Panc1 (cell line): ENCODE measurements around the gene MARK3. TPM values are rescaled to one million over a fixed set of nuclear protein-coding genes. Genes with fewer than 3 reads are reported as not detected.

Experiments
- ATAC-seq: fragments of 200-7000 bp; cut with Tn5 transposase; 2 replicates; pipeline ENCODE4 v1.9.1; 2020; ENCODE audit warnings: mild to moderate bottlenecking, moderate library complexity
- BruUV-seq: library from RNA; stranded (reverse); fragments of 400-500 nt; replicated peaks from 2 replicates; lab custom pipeline; 2021; lab: Mats Ljungman, UMichigan
- CTCF ChIA-PET: fragments of 300-600 bp; sonication (Branson Sonifier 250); formaldehyde crosslinking; loops from one replicate; lab custom pipeline; 2022; ENCODE audit warnings: antibody characterized with exemption; lab: Charles Lee
- POLR2A ChIA-PET: fragments of 300-600 bp; sonication (Branson Sonifier 250); formaldehyde crosslinking; loops from one replicate; lab custom pipeline; 2022; ENCODE audit warnings: antibody characterized with exemption; lab: Charles Lee
- DNase-seq: peaks from one replicate; pipeline ENCODE4 v3.0.0-alpha.2; 2010; ENCODE audit warnings: low read depth, low spot score
- H3K27ac ChIP-seq: 2 replicates; pipeline ENCODE4 v1.5.1; 2011; ENCODE audit warnings: mild to moderate bottlenecking, low read length, inconsistent platforms
- H3K27me3 ChIP-seq: fragments of 200-500 bp; sonication (Bioruptor generic); 2 replicates; pipeline ENCODE4 v1.6.0; 2014; ENCODE audit warnings: low read length, inconsistent platforms; ENCODE audit not compliant: control insufficient read depth, insufficient read depth
- H3K36me3 ChIP-seq: fragments of 200-500 bp; sonication (Bioruptor generic); 2 replicates; pipeline ENCODE4 v1.5.1; 2014; ENCODE audit warnings: inconsistent platforms, mild to moderate bottlenecking, low read length, moderate library complexity; ENCODE audit not compliant: control insufficient read depth, insufficient read depth
- H3K4me1 ChIP-seq: 2 replicates; pipeline ENCODE4 v1.5.1; 2011; ENCODE audit warnings: inconsistent platforms, mild to moderate bottlenecking, low read length, moderate library complexity; ENCODE audit not compliant: control insufficient read depth, insufficient read depth
- H3K4me3 ChIP-seq, 2 experiments: 2 replicates each; pipeline ENCODE4 v1.5.1; 2011 to 2012; ENCODE audit warnings: low read depth in 2 of 2, low read length in 2 of 2, mild to moderate bottlenecking in 2 of 2, inconsistent platforms in 1 of 2, moderate library complexity in 1 of 2
- H3K9me3 ChIP-seq: fragments of 200-500 bp; sonication (Bioruptor generic); 2 replicates; pipeline ENCODE4 v1.5.1; 2014; ENCODE audit warnings: low read depth, mild to moderate bottlenecking, inconsistent platforms, low read length, moderate library complexity; ENCODE audit not compliant: control insufficient read depth, insufficient read depth
- CTCF ChIP-seq: fragments of 450-650 bp; IDR thresholded peaks from 2 replicates; pipeline ENCODE4 v1.5.1; 2017; ENCODE audit warnings: mild to moderate bottlenecking
- POLR2AphosphoS5 ChIP-seq: IDR thresholded peaks from 2 replicates; pipeline ENCODE4 v1.6.1; 2012; ENCODE audit warnings: mild to moderate bottlenecking, low read depth, low read length, moderate library complexity
- REST ChIP-seq, 2 experiments: IDR thresholded peaks; 2 replicates each; pipeline ENCODE4 v1.6.1; 2011 to 2012; ENCODE audit warnings: low read depth in 2 of 2, control low read depth in 1 of 2, low read length in 1 of 2, mild to moderate bottlenecking in 1 of 2, moderate library complexity in 1 of 2; ENCODE audit not compliant: insufficient read depth in 1 of 2
- SIN3A ChIP-seq: IDR thresholded peaks from 2 replicates; pipeline ENCODE4 v1.6.1; 2012; ENCODE audit warnings: low read depth, mild to moderate bottlenecking, low read length, moderate library complexity, borderline replicate concordance; ENCODE audit not compliant: insufficient read depth
- TCF7L2 ChIP-seq: IDR thresholded peaks from 2 replicates; pipeline ENCODE4 v1.6.1; 2011; ENCODE audit warnings: mild to moderate bottlenecking, low read depth, low read length, inconsistent platforms
- in situ Hi-C: cut with HindIII; loops from 2 replicates; pipeline ENCODE4 v1.10.0; 2016; ENCODE audit warnings: low sequenced_read_pairs, low pct_unique_long_range_greater_than_20kb
- intact Hi-C: fragments of 100-400 bp; cut with micrococcal nuclease; formaldehyde crosslinking; loops from one replicate; pipeline ENCODE4 v1.10.0; 2022; ENCODE audit not compliant: unreplicated experiment
- total RNA-seq: library from RNA; stranded (reverse); gene quantifications from one replicate; pipeline ENCODE4 v1.2.1, GENCODE V29; 2021; ENCODE audit not compliant: unreplicated experiment

Gene MARK3
- total RNA-seq, 1 experiment from 2014 or later = 56.1 TPM

GRCh38 chr14:103512701-103513611 is 127.7 kb downstream of the MARK3 start:
- no TSS peak for BruUV-seq
- in situ Hi-C loops = no loop called here

More at GRCh38 chr14:103512701-103513611, 127.7 kb downstream of the MARK3 start:
- no peaks in the 10 kb centered on the region for H3K9me3 ChIP-seq
- no peak overlapping the region for H3K27ac ChIP-seq
- H3K4me1 ChIP-seq = peaks cover 10% of the 10 kb centered on the region
- CTCF ChIA-PET = no interaction called here
- POLR2A ChIA-PET = no interaction called here
- ATAC-seq = peak; percentile 31; the same call in 1 of the 2 replicates
- no peak for TF ChIP-seq SIN3A
- no peak for TF ChIP-seq CTCF
- TF ChIP-seq TCF7L2 = no peak
- TF ChIP-seq POLR2AphosphoS5 = no peak
- no peak for TF ChIP-seq REST (IDR thresholded peaks at IDR 0.05; ENCODE audit: insufficient read depth in 1 of 2, low read depth in 2 of 2, low read length in 1 of 2)
- no peak overlapping the region for H3K4me3 ChIP-seq
- intact Hi-C loops = no loop called here
- no peak for DNase-seq
- H3K27me3 ChIP-seq = no peaks in the 10 kb centered on the region
- H3K36me3 ChIP-seq = no peaks in the 10 kb centered on the region
